SK-N-DZ (cell line): ENCODE data around the gene RNPEPL1.
"Not testable (repeated sequence)": the region's sequence is repeated elsewhere in the genome, so short reads cannot be mapped to it uniquely, and the experiment has no call there.

ENCODE experiments used
- DNase-seq: peaks from one replicate; pipeline ENCODE4 v3.0.0-alpha.2; 2015; ENCODE audit warnings: low spot score

RNPEPL1 gene

DNA sequence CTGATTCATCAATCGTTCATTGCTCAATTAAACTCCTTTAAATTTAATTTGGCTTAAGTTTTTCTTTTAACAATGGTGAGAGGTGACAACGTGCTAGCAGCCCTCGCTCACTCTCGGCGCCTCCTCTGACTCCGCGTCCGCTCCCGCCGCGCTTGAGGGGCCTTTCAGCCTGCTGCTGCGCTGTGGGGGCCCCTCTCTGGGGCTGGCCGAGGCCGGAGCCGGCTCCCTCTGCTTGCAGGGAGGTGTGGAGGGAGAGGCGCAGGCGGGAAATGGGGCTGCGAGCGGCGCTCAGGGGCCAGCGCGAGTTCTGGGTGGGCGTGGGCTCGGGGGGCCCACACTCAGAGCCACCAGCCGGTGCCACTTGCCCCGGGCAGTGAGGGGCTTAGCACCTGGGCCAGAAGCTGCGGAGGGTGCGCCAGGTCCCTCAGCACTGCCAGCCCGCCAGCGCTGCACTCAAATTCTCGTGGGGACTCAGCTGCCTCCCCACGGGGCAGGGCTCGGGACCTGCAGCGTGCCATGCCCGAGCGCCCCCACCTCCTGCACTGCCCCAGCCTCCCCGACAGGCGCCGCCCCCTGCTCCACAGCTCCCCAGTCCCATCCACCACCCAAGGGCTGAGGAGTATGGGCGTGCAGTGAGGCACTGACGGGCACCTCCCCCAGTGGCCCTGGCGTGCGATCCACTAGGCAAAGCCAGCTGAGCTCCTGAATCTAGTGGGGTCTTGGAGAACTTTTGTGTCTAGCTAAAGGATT is 30.1 kb upstream of the RNPEPL1 start:
- no peak for DNase-seq

DNA sequence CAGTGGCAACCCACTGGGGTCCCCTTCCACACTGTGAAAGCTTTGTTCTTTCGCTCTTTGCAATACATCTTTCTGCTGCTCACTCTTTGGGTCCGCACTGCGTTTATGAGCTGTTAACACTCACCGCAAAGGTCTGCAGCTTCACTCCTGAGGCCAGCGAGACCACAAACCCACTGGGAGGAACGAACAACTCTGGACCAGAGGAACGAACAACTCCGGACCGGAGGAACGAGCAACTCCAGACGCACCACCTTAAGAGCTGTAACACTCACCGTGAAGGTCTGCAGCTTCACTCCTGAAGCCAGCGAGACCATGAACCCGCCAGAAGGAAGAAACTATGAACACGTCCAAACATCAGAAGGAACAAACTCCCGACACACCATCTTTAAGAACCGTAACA is 29.2 kb upstream of the RNPEPL1 start:
- not testable (repeated sequence) for DNase-seq

DNA sequence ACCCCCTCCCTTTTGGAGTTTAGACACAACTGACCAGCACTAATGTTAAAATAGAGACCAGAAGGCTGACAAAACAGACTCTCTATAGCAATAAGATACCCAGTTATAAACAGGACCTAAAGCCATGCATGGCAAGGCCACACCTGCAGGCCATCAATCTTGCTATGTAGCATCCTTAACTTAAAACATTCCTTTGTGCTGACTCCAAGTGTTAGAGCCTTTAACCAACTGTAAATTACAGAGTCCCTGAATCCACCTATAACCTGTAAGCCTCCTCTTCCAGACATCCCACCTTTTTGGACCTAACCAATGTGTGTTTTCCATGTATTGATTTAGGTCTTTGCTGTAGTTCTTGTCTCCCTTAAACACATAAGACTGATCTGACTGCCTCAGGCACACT is 28.4 kb upstream of the RNPEPL1 start:
- DNase-seq = no peak

DNA sequence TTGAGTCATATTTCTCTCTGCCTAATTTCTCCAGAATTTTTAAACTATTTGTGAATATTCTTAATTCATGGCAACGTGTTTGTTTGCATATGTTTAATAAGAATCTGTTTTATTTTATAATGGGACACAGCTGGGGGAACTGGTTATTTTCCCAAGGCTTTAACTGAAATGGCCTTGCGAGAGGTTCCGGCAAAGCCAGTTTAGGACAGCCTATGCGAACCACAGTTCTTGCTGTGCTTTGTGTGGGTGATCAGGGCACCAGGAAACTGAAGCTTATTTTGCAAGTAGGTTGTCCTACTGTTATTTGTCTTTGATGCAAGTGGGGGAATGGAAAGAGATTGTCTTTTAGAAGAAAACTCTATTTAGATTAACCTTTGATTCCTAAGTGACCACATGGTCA is 17.0 kb upstream of the RNPEPL1 start:
- DNase-seq = no peak

DNA sequence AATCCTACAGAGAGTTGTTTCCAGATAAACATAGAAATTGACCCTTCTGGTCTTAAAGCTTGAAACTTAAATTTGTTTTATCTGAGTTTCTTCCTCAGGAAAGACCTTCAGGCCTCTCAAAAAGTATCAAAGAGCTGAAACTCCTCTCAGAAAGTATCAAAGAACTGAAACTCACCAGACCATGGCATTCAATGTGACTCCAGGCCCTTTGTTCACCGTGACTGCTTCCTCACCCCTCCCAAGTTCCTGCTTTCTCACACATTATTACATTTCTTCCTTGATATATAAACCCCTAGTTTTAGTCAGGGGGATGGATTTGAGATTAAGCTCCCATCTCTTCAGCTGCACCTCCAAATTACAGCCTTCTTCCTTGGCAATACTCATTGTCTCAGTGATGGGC is 16.5 kb upstream of the RNPEPL1 start:
- no peak for DNase-seq

DNA sequence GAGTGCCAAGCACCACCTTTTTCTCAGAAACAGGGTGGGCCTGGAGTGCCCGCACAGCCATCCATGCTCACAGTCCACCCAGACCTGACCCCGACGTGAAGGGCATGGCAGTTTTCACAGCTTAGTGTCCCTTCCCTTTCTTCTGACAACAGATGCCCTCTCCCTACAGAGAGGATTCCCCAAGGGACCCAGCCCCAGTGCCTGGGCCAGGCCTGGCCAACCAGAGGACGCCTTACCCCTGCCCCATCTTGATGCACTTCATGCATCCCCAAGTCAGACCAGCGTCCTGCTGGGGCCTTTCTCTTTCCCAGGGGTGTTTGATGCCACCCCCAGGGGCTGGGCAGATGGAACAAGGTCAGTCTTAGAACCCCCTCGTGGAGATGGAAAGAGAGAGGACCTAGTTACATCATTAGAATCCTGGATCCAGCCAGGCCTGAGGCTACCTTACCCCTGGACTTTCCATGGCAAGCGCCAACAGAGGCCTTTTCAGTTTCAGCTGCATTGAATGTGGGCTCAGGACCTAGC is 14.3 kb upstream of the RNPEPL1 start:
- DNase-seq = no peak

DNA sequence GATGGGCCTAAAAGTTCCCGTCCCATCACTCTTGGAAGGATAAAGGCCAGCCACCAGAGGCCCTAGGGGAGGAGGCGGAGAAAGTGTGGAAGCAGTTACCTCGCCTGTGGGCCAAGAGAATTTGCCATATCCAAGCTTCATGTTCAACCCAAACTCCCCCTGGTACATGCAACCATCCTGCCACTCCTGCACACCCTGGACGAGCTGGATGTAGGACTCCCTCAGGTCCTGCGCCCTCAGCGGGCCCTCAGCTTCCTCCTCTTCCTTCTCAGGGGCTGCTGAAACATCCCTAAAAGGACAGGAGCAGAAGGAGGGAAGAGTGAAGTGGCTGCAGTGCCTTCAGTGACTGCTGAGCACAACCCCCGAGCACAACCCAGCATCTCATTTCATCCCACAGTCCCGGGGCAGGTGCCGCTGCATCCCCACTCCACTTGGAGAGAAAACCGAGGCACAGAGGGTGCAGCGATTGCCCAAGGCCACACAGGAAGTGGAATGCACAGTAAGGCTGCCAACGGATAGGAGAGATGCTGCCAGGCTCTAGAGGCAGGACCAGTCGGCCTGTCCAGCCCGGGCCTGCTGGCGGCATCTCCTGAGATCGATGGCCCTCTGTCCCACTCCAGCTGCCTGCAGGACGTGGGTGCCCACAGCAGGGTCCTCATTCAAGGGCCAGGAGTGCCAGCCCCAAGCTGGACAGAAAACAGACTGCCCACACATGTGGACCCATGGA is 13.4 kb upstream of the RNPEPL1 start:
- no peak for DNase-seq

DNA sequence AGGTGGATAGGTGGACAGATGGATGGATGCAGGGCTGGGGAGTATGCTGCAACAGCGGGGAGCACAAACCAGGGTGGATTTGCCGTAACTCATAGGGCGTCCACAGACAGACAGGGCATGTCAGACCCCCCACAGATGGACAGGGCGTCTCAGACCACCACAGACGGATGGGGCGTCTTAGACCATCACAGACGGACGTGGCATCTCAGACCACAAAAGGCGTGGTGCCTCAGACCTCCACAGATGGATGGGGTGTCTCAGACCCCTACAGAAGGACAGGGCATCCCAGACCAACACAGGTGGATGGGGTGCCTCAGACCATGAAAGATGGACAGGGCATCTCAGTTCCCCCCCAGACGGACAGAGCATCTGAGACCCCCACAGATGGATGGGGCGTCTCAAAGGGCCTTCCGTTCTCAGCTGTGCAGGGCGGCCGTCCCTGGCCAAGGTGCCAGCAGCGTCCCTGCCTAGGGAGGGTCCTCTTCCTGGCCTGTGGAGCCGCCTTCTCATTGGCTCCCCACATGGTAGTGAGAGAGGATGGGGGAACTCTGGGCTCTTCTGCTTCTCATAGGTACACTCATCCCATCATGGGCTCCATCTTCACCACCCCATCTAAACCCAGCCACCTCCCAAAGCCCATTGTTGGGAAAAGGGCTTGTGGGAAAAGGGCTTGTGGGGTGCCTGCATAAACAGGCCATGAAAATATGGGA is 12.6 kb upstream of the RNPEPL1 start:
- DNase-seq = no peak

DNA sequence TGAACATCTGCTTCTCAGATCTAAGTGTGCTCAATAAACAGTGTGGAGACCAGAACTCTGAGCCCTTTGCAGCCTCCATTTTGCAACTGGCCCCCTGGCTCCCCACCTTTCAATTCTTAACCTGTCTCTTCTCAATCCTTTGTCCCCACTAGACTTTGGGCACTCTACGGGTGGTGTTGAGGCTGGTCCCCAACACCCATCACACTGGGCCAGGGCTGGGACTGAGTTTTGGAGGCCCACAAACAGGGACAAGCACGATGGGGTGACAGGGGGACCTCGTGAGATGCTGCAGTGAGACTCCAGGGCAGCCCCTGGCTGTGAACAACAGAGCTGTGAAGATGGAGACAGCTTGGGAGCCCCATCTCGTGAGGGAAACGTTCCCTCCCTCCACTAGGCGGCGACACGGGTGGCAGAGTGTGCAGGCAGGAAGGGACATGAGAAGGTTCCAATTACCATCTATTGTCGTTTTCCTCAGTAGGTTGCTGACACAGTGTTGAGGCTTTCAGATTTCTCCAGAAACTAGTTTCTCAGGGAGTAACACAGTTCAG is 11.7 kb upstream of the RNPEPL1 start:
- DNase-seq = no peak

DNA sequence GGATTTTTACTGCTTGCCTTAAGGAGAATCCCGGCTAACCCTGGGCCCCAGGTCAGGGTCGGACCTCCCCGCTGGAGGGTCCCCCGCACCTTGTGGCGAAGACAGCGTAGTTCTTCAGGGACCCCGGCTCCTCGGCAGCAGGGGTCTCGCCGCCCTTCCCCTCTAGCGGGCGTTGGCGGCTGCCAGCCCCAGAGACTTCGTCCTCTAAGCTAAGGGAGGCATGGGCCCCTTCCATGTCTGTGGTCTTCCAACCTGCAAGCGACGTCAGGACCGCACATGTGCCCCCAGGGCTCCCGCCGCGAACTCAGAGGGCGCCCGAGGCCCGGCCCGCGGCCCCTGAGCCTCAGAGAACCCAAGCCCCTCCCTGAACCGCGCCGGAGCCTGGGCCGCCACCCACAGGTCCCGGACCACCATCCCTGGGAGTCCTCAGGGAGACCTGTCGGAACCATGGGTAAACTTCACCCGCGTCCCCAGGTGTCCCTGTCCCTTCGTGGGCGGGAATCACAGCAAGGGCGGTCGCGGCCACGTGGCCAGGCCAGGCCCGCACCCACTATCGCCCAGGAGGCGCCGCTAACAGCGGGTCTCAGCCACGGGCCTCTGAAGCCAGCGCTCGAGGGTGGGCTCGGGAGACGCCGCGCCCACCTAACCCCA is 11.1 kb upstream of the RNPEPL1 start:
- DNase-seq = no peak

DNA sequence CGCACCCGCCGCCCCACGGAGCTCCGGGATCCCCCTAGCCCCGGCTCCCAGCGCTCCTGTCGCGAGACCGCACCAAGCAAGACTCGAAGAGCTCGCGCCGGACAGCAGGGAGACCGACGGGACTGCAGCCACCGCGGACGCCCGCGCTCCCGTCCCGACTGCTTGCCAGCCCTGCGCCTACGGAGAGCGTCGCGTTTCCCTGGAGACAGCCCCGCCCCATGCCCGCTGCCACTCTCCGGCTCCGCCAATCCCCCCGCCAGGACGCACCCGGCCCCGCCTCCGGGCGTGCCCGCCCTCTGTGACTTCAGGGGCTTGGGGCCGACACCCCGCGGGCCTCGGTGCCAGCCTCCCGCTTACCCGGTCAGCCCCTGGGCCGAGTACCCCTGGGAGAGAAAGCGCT is 10.5 kb upstream of the RNPEPL1 start, which contains the start of gene ANKMY1:
TSS of gene ANKMY1 (minus strand) at position 181 of the 400 bp plus-strand sequence. CDS start 653 bp downstream, outside the sequence.
- DNase-seq = no peak

DNA sequence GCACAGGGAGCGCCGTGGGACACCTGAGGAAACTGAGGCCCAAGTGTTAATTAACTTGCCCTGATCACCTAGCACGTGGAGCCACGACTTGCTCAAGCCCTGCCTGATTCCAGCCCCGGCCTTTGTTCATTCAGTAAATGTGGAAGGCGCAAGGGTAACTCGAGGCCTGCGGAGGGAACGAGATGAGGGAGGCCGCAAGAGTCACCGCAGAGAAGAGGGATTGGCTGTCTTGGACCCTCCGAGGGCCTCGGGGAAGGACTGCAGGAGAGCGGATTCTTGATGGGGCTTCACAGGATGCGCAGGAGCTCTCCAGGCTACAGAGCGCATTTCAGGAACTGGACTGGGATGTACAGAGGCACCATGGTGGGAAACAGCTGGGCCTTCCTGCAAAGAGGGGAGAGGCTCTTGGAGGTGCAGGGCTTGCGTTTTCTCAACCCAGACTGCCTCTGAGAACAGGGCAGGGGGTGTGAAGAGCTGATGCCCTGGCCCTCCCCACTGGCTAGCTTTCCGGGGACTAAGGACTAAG is 10.0 kb upstream of the RNPEPL1 start:
- no peak for DNase-seq

DNA sequence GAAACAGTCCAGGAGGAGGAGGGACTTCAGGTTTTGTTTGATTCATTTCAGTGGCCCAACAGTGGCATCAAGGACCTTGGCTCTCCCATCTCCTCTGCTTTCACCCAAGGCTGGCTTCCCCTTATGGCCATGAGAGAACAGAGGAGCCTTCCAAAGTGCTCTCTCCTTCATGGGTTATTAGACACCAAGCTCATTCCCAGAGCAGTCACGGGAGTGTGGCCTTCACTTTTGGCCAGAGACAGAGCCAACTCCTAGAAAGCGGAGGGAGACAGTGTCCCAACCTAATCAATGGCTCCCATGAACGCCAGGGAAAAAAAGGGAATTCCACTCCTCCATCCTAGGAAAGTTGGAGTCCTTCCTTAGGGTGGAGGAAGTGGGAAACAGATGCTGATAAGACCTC is 9.0 kb upstream of the RNPEPL1 start:
- no peak for DNase-seq

DNA sequence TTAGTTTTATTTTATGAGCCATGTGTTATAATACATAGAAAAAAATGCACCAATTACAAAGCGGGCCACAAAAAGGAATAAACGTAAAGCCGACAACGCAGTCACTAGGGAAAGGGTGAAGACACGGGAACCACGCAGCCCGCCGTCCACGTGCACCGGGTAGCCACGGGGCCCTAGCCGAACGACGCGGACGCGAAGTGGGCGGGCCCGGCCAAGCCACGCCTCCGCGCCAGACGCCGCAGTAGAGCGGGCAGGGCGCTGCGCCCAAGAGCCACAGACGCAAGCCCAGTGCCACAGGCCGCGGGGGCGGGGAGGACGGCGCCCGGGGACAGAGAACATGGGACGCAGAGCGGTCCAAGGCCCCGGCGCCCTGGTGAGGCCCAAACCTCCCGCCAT is 8.2 kb upstream of the RNPEPL1 start, which contains the start of gene DUSP28:
TSS of gene DUSP28 (plus strand) at position 274 of the 396 bp plus-strand sequence. CDS start 328 bp downstream, outside the sequence.
- DNase-seq = peak; percentile 87

DNA sequence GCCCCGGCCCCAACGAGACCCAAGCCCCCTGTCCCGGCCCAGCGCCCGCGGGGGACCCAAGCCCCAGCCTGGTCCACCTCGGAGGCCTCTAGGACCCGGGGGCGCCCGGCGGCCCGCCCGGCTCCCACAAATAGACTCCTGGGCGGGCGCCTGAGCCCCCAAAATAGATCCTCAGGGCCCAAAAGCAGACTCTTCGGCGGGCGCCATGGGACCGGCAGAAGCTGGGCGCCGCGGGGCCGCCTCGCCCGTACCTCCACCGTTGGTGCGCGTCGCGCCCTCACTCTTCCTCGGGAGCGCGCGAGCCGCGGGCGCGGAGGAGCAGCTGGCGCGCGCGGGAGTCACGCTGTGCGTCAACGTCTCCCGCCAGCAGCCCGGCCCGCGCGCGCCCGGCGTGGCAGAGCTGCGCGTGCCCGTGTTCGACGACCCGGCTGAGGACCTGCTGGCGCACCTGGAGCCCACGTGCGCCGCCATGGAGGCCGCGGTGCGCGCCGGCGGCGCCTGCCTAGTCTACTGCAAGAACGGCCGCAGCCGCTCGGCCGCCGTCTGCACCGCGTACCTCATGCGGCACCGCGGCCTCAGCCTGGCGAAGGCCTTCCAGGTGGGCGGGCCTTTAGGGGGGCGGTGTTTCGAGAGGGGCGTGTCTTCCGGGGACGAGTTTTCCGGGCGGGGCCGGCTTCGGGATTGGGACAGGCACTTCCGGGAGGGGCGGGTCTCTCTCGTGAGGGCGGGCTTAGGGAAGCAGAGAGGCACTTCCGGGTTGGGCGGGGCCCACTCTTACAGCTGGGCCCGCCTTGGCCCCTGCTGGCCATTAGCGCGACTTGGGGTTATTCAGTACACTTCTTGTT is 7.6 kb upstream of the RNPEPL1 start:
- DNase-seq = peak; percentile 96

DNA sequence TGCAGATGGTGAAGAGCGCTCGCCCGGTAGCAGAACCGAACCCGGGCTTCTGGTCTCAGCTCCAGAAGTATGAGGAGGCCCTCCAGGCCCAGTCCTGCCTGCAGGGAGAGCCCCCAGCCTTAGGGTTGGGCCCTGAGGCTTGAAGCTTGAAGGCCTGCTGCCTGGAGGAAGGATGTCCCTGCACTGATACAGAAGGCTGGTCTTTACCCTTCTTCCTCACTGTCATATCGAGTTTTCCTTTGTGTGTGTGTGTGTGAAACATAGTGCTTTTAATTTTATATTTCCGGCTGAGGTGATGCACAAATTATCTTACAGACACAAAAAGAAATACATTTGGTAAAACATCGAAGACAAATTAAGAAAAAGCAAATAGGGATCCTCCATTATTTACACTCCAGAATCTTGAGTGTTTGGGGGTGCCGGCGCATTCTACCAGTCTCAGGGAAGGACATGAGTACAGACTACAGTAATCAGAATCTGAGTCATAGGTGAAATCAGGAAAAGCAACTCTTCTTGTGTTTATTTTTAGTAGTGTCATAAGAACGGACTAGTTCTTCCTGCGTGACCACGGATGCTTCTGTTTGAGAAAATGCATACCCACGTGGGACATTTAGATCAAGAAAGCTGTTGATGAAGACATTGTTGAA is 6.8 kb upstream of the RNPEPL1 start:
- no peak for DNase-seq

DNA sequence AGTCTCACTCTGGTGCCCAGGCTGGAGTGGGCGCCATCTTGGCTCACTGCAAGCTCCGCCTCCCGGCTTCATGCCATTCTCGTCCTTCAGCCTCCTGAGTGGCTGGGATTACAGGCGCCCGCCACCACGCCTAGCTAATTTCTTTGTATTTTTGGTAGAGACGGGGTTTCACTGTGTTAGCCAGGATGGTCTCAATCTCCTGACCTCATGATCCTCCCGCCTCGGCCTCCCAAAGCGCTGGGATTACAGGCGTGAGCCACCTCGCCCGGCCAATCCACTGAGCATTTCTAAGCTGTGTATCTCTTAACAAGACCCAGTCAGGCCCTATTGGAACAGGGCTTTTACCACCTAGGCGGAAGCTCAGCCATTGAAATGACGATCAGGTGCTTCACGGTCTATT is 5.1 kb upstream of the RNPEPL1 start:
- DNase-seq = not testable (repeated sequence)

DNA sequence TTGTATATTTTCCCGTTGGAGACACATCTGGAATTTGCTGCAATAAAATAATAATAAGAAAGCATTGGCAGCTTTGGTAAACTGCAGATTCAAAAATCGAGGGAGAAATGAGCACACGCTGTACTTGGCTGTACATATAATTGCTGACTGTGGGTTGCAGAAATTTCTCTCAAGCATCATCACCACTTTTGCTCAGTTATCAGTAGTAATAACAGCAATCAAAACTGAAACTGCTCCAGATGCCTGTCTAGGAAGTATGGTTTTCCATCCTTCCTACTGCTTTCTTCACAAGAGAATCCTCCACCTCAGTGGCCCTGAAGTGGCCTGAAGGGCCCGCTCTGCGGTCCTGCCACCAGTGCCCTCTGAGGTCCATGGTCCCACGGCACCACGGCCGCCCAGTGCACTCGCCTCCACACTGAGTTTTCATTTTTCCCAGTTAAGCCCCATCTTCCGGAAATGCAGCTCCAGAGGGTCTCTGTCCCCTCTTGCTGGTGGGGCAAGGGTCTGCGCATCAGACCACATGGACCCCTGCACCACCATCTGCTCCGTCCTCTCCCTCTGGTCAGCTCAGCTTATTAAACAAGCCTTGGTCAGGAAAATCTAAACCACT is 4.2 kb upstream of the RNPEPL1 start:
- no peak for DNase-seq
